NCI-H128 (cell line): ENCODE measurements around the gene ACTL7B.
"Not testable (repeated sequence)": the region's sequence is repeated elsewhere in the genome, so short reads cannot be mapped to it uniquely, and the experiment has no call there.

Experiments
- DNase-seq: peaks from one replicate; lab custom pipeline; 2025; ENCODE audit not compliant: unreplicated experiment; lab: John Stamatoyannopoulos, UW

ACTL7B gene

DNA sequence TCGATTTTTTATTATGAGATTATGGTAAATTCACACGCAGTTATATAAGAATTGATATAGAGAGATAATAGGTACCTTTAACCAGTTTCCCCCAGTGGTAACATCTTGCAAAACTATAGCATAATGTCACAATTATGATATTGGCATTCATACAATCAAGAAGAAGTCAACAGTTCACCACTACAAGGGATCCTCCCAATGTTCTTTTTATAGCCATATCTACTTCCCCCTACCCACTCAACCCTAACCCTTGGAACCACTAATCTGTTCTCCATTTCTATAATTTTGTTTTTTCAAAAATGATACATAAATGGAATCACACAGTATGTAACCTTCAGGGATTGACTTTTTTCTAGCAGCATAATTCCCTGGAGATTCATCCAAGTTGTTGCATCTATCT, 9.8 kb downstream of the ACTL7B start:
- DNase-seq = no peak

DNA sequence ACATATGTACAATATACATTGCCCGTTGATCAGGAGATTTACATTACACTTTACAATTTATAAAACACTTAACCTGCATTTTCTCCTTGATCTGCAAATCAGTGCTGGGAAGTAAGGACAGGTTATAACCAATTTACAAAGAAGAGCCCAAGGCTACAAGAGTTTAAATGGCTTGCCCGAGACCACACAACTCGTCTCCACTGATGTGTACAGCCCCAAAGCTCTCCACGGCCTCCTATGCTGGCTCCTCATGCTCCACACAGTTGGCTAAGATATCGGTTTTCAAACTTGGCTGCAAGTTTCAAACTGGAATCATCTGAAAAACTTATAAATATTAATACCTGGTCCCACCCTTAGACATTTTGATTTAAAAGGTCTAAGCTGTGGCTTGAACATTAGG, 10.3 kb downstream of the ACTL7B start:
- DNase-seq = no peak

DNA sequence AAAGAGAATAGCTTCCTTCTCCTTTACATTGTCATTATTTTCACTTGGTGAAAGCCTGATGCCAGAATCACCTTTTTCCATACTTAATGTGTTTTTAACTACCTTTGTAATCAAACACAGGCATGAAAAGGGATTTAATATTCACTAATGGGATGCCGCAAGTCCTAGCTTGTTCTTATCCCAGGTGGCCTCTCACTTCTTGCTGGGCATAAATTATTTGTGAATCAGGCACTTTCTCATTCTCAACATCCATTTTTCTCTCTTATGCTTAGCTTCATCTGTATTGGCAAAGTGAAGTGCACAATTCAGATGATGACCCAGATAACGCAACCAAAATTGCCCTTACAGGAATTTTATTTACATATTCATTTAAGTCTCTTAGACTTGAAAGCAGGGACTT, 10.9 kb downstream of the ACTL7B start:
- DNase-seq = peak; percentile 78

DNA sequence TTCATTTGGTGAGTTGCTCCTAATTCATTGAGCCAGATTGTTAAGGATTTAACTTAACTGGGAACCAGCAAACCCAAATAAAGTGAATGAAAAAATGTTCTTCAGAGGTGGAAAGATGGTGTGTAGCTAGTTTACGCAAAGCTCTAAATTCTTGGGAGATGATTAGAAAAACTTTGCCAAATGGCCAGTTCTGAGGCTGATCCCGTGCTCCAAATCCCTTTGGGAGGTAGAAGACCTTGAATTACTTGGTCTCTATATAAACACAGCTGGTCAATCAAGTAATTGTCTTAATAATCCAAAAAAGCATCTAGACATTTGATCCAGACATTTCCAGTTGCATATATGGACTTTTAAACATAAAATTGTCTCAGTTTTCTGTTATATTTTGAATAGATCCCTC, 11.4 kb downstream of the ACTL7B start:
- no peak for DNase-seq

DNA sequence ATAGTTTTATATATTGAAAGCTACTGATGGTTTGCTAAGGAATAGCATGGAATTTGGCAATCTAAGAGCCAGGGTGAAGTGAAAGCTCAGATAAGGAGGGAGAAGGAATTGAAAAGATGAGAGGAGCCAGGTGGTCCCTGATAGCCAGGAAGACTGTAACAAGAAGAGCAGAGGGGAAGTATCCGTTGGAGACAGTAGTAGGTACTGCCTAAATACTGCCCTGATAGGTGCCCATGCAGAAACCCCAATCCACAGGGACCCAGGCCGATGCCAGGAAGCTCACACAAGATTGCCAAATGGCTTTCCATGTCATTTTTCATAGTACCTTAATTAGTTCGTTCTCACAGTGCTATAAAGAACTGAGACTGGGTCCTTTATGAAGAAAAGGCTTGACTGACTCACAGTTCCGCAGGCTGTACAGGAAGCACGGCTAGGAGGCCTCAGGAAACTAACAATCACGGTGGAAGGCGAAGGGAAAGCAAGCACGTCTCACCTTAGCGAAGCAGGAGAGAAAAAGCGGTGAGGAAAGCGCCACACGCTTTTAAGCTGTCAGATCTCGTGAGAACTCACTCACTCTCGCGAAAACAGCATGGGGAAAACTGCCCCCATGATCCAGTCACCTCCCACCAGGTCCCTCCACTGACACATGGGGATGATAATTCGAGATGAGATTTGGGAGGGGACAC, 13.0 kb downstream of the ACTL7B start:
- no peak for DNase-seq

DNA sequence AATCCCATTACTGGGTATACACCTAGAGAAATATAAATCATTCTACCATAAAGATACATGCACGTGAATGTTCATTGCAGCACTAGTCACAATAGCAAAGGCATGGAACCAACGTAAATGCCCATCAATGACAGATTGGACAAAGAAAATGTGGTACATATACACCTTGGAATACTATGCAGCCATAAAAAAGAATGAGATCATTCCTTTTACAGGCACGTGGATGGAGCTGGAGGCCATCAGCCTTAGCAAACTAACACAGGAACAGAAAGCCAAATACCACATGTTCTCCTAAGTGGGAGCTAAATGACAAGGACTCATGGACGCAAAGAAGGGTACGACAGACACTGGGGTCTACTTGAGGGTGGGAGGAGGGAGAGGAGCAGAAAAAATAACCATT, 16.2 kb downstream of the ACTL7B start:
- DNase-seq = not testable (repeated sequence)

DNA sequence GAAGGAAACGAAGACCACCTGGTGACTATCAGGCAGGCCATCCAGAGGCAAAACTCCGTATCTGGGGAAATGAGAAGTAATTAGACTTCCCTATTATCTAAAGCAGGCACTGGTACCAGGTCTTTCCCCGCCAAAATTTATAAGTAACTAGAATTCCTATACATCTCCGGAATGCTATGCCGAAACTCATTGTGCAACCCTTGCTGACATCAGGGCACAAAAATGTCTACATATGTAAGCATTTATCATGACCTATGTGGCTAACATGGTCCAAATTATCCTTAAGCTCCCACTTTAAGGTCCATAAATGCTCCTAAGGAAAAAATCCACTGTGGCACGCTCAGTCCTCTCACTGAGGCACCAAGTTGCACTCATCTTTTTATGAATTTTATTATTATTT, 17.8 kb downstream of the ACTL7B start:
- DNase-seq = no peak

DNA sequence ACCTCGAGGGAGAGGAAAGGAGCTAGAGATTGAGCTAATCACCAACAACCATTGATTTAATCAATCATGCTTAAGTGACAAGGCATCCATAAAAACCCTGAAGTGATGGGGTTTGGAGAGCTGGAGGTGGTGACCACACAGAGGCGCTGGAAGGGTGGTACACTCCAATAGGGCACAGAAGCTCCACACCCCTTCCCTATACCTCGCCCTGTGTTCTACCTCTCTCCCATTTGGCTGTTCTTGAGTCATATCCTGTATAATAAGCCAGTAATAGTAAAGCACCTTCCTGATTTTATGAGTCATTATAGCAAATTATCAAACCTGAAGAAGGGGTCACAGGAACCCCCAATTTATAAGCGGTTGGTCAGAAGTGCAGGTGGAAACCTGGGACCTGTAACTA, 18.3 kb downstream of the ACTL7B start:
- no peak for DNase-seq

DNA sequence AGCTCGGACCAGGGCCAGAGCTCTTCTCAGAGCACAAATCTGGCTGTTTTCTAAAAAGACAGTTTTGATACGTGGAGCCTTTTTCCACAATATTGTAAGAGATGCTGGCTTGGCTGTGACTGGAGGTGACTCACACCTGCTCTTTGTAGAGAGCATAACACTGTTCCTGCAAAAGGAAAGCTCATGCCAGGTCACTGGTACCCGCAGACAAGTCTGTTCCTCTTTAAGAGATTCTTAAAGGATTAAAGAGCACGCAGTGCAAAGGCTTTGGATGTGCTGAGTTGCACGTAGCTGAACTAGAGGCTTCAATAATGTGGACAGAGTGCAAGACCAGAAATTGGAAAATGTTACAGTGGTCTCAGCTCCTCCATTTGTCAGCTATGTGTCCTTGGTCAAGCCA, 19.0 kb downstream of the ACTL7B start:
- no peak for DNase-seq

DNA sequence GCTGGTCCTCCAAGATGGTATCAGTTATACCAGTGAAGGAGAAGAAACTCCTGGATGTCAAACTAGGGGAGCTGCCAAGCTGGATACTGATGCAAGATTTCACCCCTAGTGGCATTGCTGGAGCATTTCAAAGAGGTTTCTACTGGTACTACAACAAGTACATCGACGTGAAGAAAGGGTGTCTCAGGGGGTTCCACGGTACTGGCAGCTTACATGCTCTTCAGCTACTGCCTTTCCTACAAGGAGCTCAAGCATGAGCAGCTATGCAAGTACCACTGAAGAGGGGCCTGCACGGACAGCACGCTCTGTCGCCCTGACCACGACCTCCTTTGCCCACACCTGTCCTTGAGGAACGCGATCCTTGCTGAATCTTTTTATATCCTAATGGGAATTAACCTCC, 19.5 kb downstream of the ACTL7B start:
- DNase-seq = no peak

DNA sequence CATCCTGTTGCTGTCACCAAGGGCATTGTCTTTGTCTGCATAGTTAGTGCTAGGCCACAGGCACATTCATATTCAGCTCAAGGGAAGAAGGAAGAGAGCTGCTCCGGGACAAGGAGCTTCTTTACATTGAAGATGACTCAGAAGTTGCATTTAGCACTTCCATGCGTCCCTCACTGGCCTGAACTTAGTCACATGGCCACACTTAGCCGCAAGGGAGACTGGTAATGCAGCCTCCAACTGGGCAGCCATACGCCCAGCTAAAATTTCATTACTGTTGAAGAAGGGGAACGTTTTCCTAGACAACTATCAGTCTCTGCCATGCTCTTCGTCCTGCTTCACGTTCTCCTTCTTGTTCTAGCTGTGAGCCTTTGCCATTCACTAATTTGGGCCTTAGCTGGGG, 20.0 kb downstream of the ACTL7B start:
- no peak for DNase-seq

DNA sequence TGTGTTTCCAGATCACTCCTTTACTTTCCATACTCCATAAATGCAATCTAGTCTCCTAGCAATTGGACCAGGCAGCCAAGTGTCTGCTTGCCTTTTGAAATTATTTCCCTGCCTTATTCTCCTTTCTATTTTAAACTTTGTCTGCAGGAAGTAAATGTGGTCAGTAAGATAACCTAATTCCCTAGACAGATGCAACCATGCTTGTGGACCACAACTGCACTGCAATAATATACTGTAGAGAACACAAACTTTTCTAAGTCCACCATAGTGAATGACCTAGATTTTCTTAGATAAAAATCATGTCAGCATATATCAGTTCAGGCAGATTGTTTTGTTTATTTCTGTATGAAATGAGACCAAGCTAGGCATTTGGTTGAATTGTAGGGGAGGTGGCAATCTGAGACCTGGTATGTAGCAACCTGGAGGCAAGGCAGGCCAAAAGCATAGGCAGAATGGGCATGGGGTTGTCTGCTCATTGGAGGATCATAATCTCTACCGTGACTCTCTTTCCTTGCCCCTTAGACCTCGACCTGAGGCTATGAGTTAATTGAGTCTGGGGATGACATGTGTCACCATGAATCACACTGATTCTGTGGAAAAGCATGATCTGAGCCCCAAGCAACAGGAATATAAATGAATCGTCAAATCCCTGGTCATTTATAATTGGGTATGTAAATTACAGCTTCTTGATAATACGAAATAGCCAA, 20.7 kb downstream of the ACTL7B start:
- DNase-seq = no peak

DNA sequence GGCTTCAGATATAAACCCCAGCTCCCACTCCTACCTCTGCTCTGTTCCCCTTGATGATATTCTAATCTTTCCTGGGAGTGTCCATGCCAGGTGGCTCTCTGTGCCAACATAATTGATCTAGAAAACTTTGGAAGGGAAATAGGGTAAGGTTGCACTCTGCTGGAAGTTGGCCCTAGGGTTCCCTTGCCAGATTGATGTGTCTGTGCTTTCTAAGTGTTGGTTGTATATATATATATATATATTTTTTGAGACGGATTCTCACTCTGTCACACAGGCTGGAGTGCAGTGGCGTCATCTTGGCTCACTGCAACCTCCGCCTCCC, 23.6 kb downstream of the ACTL7B start:
- DNase-seq = no peak

DNA sequence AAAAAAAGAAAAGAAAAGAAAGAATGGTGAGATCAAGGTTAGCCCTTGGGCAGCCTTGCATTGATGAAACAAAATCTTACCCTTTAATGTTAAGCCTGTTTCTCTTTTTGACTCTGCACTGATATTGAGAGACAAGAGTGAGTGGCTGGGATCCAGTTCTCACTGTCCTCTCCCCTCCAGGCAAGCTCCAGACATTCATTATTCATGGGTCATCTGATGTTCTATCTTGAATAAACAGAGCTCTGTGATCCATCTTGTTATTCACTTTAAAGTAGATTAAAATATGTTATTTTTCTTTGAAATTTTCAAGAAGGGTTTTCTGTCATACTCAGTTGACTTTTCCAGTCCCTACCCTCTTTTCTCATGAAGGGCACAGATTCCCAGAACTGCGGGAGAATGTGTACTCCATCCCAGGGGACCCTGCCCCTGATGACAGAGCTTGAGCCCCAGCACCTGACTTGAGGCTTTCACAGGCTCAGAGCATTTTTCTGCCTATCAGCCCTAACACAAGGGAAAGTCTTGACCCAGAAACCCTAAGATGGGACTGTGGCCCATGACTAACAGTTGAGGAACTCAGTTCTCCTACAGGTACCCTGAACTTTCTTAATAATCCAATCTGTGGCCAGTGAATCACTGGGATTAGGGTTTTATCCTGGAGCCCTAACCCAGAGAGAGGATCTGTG, 24.1 kb downstream of the ACTL7B start:
- no peak for DNase-seq

DNA sequence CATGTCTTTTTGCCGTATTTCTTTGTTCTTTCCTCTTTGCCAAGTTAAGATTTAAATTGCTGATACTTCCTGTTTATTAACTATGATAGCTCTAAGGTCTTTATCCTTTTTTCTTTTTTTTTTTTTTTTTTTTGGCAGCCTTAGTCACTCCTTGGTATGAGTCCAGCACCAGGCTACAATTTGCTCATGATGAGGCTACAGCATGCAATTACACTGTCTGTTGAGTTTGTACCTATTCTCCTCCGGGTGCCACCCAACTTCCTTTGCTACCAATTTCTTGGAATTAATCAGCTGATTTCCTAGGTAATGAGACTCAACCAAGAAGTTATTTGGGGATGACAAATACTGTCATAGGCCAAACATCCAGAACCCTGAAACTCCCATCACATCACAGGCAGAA, 25.5 kb downstream of the ACTL7B start:
- DNase-seq = no peak

DNA sequence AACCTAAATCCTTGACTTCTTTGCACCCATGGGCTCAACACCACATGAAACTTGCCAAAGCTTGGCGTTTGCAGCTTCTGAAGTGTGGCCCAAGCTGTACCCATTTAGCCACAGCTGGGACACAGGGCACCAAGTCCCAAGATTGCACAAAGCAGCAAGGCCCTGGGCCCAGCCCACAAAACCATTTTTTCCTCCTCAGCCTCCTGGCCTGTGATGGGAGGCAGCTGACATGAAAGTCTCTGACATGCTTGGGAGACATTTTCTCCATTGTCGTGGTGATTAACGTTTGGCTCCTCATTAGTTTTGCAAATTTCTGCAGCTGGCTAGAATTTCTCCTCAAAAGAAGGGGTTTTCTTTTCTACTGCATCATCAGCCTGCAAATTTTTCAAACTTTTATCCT, 32.0 kb downstream of the ACTL7B start:
- no peak for DNase-seq

DNA sequence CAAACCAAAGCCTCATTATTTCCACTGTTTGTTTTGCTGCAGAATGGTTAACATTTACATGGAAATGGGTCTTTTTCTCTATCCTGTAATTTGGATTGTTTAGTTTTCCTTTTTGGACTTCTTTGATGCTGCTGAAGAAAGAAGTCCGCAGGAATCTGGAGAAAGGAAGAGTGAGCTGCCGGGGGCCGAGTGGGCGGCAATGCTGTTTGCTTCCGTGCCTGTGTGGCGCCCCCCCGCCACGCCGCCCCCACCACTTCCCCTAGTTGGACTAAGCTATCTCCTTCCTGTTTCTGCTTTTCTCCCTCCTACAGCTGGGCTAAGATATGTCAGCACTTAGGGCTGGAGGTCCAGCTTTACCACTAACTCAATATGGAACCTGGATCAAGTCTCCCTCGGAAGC, 39.7 kb downstream of the ACTL7B start:
- DNase-seq = no peak

DNA sequence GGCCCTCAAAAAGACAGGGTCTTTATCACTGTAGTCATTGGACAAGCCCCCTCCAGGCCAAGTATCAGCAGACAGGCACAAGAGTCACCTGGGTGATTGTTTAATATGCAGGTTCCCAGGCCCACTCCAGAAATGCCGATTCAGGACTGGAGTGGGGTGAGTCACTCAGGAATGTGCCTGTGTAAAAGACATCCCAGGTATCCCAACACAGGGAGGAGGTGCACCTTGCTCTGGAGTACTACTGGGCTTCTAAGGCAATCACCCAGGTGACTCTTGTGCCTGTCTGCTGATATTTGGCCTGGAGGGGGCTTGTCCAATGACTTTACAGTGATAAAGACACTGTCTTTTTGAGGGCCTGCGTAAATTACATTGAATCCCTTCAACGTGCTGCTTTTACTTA, 40.6 kb downstream of the ACTL7B start:
- DNase-seq = no peak

DNA sequence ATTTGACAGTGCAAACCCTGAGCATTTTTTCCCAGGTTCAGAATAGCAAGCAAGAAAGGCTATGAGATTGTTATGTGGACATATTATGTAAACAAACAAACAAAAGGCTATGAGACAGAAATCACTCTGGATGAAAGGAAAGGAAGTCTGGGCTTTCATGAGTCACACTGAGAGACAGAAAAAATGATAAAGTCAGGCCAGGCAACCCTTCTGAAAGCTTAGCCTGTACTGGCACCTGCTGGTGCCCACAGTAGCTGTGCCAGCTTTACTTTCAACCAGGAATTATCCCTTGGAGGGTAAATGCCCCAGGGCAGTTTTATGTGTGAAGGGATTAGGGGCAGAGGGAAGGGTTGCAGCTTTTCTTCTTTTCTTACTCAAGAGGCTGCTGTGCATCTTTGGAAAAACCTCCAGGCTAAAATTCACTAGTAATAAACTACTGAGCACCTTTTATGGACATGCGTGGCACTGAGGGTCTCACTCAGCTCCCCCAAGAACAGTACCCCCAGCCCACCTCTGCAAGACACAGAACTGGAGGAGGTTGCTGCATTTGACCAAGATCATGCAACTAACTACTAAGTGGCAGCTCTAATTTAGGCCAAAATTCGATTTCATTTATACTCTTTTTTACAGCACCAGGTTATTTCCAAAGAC, 41.7 kb downstream of the ACTL7B start:
- DNase-seq = peak; percentile 12

DNA sequence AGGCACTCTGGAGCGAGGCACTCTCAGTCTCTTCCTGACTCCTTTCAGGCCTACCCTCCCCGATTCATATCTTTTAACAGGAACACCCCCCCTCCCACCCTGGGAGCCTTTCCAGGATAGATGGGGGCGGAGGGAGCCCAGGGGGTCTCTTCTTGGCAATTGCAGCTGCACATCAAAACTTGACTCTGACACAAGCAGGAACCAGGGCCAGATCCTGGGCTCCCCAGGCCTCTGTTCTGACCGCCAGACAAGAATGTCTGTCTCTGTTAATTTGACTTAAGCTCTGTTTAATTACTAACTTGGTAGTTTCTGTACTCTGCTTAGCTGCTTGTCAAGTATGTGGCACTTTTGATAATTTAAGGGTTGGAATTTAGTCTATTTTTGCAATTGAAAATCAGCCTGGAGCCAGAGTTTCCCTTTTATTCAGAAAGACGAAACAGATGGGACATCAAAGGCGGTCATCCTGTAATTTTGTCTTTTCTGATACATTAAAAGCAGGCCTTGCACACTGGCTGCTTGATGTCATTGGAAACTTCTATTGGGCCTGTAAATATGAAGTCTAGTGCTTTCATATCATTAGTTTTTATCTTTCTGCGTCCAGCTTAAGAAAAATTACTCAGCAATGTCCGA, 43.3 kb downstream of the ACTL7B start:
- DNase-seq = no peak

DNA sequence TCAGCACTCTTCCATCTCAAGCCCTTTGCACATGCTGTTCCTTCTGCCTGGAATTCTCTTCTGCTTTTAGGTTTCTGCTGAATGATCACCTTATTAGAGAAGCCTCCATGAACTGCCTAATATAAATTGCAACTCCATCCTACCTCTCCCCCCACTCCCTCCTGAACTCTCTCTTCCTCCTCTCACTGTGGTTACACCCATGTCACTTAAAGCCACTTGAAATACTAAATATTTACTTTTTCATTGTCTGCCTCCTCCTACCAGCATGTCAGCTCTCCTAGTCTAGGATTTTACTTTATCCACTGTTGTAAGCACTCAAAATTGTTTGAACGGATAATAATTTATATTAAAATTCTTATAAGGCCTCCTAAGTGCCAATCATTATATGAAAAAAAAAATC, 43.8 kb downstream of the ACTL7B start:
- no peak for DNase-seq

DNA sequence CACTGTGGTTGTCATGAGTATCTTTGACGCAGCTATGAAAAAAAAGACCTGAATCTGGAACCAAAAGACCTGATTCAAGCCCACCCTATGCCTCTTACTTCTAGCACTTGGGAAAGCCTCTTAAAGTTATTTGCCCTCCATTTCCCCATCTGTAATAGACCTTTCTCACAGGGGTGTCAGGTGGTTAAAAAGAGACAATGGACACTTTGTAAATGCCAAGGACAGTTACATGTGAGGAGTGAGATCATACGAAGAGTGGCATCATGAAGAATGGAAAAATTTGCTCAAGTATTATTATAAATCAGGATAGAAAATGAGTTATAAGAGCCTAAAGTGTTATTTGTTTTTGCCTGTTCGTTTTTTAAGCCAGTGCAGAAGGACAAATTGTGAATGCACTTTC, 46.5 kb downstream of the ACTL7B start:
- no peak for DNase-seq
